K562 (cell line): ENCODE results near the gene ATP5F1C. TPM values are rescaled to one million over a fixed set of nuclear protein-coding genes. Genes with fewer than 3 reads are reported as not detected.

Experiments
- EGR1 ChIP-seq: fragments of 450-650 bp; conservative IDR thresholded peaks from 2 replicates; pipeline ENCODE4 v1.6.1; 2017; ENCODE audit warnings: mild to moderate bottlenecking
- EHMT2 ChIP-seq: fragments of 450-650 bp; IDR thresholded peaks from 2 replicates; pipeline ENCODE4 v1.6.1; 2018; ENCODE audit warnings: antibody characterized with exemption
- GABPB1 ChIP-seq: sonication (generic); formaldehyde crosslinking; IDR thresholded peaks from 2 replicates; pipeline ENCODE4 v1.8.0; 2022; ENCODE audit warnings: mild to moderate bottlenecking, missing genetic modification reagents
- HCFC1 ChIP-seq: IDR thresholded peaks from 2 replicates; pipeline ENCODE4 v1.6.1; 2012; ENCODE audit warnings: low read depth, low read length, improper control_type of control experiment
- HDAC6 ChIP-seq: IDR thresholded peaks from 2 replicates; pipeline ENCODE4 v1.6.1; 2012; ENCODE audit warnings: low read depth, mild to moderate bottlenecking, control low read depth, inconsistent platforms, low read length, moderate library complexity
- HMG20A ChIP-seq: fragments of 450-650 bp; formaldehyde crosslinking; conservative IDR thresholded peaks from 2 replicates; pipeline ENCODE4 v1.4.0; 2020; ENCODE audit warnings: mild to moderate bottlenecking, mixed read lengths
- HMGN3 ChIP-seq: IDR thresholded peaks from 2 replicates; pipeline ENCODE4 v1.6.1; 2011; ENCODE audit warnings: borderline replicate concordance, low read depth, mild to moderate bottlenecking, mixed read lengths, low read length; ENCODE audit not compliant: insufficient read length; ENCODE audit errors: extremely low read depth
- MBD2 ChIP-seq: sonication (generic); IDR thresholded peaks from 2 replicates; pipeline ENCODE4 v1.6.1; 2016; ENCODE audit warnings: low read depth, borderline replicate concordance
- MYNN ChIP-seq, 2 experiments: sonication (generic); formaldehyde crosslinking in 1 of 2; IDR thresholded peaks; 2 replicates each; pipeline versions ENCODE4 v1.5.0 to v1.6.1; 2016 to 2020; ENCODE audit warnings: antibody characterized with exemption in 1 of 2, missing genetic modification reagents in 1 of 2
- PHF8 ChIP-seq: fragments of 200-600 bp; sonication (generic); IDR thresholded peaks from 2 replicates; pipeline ENCODE4 v1.6.1; 2012; ENCODE audit warnings: mixed run types, mild to moderate bottlenecking, inconsistent platforms, low read length, moderate library complexity, borderline replicate concordance
- POLR2A ChIP-seq: fragments of 450-650 bp; conservative IDR thresholded peaks from 2 replicates; pipeline ENCODE4 v1.6.1; 2016
- SP1 ChIP-seq: sonication (generic); formaldehyde crosslinking; IDR thresholded peaks from 2 replicates; pipeline ENCODE4 v1.8.1; 2022; ENCODE audit warnings: mild to moderate bottlenecking, missing genetic modification reagents
- TARDBP ChIP-seq: fragments of 450-650 bp; IDR thresholded peaks from 2 replicates; pipeline ENCODE4 v1.6.1; 2016
- U2AF1 ChIP-seq: fragments of 200-400 bp; formaldehyde crosslinking; optimal IDR thresholded peaks from 2 replicates; pipeline ENCODE3; 2017; ENCODE audit warnings: mild to moderate bottlenecking, low read depth, low read length, moderate library complexity
- ZNF232 ChIP-seq: sonication (generic); formaldehyde crosslinking; IDR thresholded peaks from 2 replicates; pipeline ENCODE4 v1.8.0; 2022; ENCODE audit warnings: mild to moderate bottlenecking, missing genetic modification reagents
- ZNF239 ChIP-seq: fragments of 250-450 bp; sonication (Bioruptor Pico); IDR thresholded peaks from 2 replicates; pipeline ENCODE4 v1.4.0; 2020; ENCODE audit warnings: mild to moderate bottlenecking
- ZNF3 ChIP-seq: fragments of 250-450 bp; sonication (Bioruptor Pico); IDR thresholded peaks from 2 replicates; pipeline ENCODE4 v1.5.0; 2021; ENCODE audit warnings: mild to moderate bottlenecking, moderate library complexity
- ZNF583 ChIP-seq: fragments of 250-450 bp; sonication (Bioruptor Pico); IDR thresholded peaks from 2 replicates; pipeline ENCODE4 v1.4.0; 2020
- polyA plus RNA-seq, 8 experiments: library from polyadenylated mRNA; depleted of rRNA in 4 of 8; stranded (reverse) in 5 of 8; unstranded in 3 of 8; fragments of >200 nt; fragmentation: Nextera tagmentation in 2 of 8; fragmentation: Illumina TruSeq in 1 of 8; extraction: Ambion mirVana in 2 of 8; extraction: Trizol in 1 of 8; gene quantifications; 2 replicates each; pipeline versions ENCODE4 v1.2.1 to v1.2.3, GENCODE V29; 2011 to 2014; ENCODE audit warnings: inconsistent platforms in 1 of 8, missing spikeins in 1 of 8
- total RNA-seq, 7 experiments: library from RNA; depleted of rRNA in 6 of 7; stranded (reverse); fragments of >200 nt in 6 of 7; fragmentation: Illumina TruSeq in 2 of 7; extraction: Trizol in 2 of 7; gene quantifications; 2 replicates each; pipeline versions ENCODE4 v1.2.1 to v1.2.3, GENCODE V29; 2011 to 2021; ENCODE audit warnings: low replicate concordance in 1 of 7
- TF ChIP-seq, protein P1 (sequence below): sonication (generic); formaldehyde crosslinking; IDR thresholded peaks from 2 replicates; pipeline ENCODE4 v1.9.0; 2022; ENCODE audit warnings: mild to moderate bottlenecking, missing genetic modification reagents
- TF ChIP-seq, protein P2 (sequence below): fragments of 450-650 bp; IDR thresholded peaks from 2 replicates; pipeline ENCODE4 v1.6.1; 2017; ENCODE audit warnings: mild to moderate bottlenecking, moderate library complexity
- TF ChIP-seq, protein P3 (sequence below), 2 experiments: fragments of 450-650 bp in 1 of 2; sonication (generic) in 1 of 2; formaldehyde crosslinking; conservative IDR thresholded peaks; 2 replicates each; pipeline versions ENCODE4 v1.4.0 to v1.8.1; 2020 to 2022; ENCODE audit warnings: mild to moderate bottlenecking in 1 of 2, missing genetic modification reagents in 1 of 2
- TF ChIP-seq, protein P4 (sequence below): fragments of 250-450 bp; sonication (Bioruptor Pico); IDR thresholded peaks from 2 replicates; pipeline ENCODE4 v1.8.0; 2021; ENCODE audit warnings: borderline replicate concordance, mild to moderate bottlenecking, moderate library complexity; ENCODE audit not compliant: poor library complexity, severe bottlenecking
- TF ChIP-seq, protein P5 (sequence below): conservative IDR thresholded peaks from 2 replicates; pipeline ENCODE4 v1.6.1; 2011; ENCODE audit warnings: low read depth, mild to moderate bottlenecking, low read length; ENCODE audit not compliant: control insufficient read depth
- TF ChIP-seq, protein P6 (sequence below): sonication (generic); IDR thresholded peaks from 2 replicates; pipeline ENCODE4 v1.6.1; 2016

The ATP5F1C gene
- total and polyA plus RNA-seq, 9 of the 15 experiments (the other 6 are each of a cell fraction or from before 2014, with no cell fraction given): 389 to 1,475 (median 559) TPM

DNA sequence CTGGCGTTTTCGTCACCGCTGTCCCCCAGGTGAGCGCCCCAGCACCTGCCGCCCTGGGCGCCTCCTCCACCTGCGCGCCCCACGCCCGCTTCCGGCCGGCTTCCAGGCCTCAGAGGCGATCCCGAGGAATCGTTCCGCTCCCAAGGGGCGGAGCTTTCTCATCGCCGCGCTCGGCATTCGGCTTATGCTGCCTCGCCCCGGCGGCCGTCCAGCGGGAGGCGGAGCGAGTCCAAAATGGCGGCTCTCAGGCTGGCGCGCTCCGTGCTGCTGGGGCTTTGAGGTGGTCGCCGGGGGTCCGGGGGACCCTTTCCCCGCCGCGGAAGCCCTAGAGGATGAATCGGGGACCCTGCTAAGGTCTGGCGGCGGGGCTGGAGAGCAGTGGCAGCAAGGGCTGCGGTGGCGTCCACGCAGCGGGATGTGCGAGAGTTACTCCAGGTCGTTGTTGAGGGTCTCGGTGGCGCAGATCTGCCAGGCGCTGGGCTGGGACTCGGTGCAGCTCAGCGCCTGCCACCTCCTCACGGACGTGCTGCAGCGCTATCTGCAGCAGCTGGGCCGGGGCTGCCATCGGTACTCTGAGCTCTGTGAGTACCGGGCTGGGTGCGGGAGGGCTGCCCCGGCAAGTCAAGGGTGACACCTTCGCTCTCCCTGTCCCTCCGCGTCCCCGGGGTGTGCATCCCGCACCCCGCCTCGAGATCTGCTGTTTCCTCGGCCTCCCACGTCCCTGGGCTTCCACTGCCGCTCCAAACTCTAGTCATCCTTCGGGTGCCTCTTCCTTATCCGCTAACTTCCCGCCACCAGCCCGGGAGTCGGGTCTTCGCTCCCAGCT is 30.5 kb downstream of the ATP5F1C start, which contains the start of gene TAF3 (continued):
- TF ChIP-seq, protein P1, sequence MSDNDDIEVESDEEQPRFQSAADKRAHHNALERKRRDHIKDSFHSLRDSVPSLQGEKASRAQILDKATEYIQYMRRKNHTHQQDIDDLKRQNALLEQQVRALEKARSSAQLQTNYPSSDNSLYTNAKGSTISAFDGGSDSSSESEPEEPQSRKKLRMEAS (CRISPR knock-in tag): peak; percentile 79
- TF ChIP-seq, protein P2, sequence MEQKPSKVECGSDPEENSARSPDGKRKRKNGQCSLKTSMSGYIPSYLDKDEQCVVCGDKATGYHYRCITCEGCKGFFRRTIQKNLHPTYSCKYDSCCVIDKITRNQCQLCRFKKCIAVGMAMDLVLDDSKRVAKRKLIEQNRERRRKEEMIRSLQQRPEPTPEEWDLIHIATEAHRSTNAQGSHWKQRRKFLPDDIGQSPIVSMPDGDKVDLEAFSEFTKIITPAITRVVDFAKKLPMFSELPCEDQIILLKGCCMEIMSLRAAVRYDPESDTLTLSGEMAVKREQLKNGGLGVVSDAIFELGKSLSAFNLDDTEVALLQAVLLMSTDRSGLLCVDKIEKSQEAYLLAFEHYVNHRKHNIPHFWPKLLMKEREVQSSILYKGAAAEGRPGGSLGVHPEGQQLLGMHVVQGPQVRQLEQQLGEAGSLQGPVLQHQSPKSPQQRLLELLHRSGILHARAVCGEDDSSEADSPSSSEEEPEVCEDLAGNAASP: no peak
- TF ChIP-seq, protein P3, sequence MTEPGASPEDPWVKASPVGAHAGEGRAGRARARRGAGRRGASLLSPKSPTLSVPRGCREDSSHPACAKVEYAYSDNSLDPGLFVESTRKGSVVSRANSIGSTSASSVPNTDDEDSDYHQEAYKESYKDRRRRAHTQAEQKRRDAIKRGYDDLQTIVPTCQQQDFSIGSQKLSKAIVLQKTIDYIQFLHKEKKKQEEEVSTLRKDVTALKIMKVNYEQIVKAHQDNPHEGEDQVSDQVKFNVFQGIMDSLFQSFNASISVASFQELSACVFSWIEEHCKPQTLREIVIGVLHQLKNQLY (CRISPR knock-in tag; conservative IDR thresholded peaks at IDR 0.05): no peak
- TF ChIP-seq GABPB1 (peak; percentile 84), HCFC1 (peak; percentile 79), TARDBP (peak; percentile 56; the same call in 1 of the 2 replicates), ZNF583 (CRISPR knock-in tag) (no peak), EHMT2 (no peak), POLR2A (peak; percentile 93), ZNF232 (CRISPR knock-in tag) (no peak), HMGN3 (peak; percentile 58), HDAC6 (no peak), U2AF1 (peak; percentile 39), MBD2 (0 out of 2 replicates have a peak, but pooled peaks have one; percentile 33), SP1 (peak; percentile 97), MYNN (IDR thresholded peaks at IDR 0.05) (peak; percentile 12; the same call in 1 of the 2 replicates), MYNN (CRISPR knock-in tag; IDR thresholded peaks at IDR 0.05) (no peak), ZNF3 (CRISPR knock-in tag) (no peak), ZNF239 (CRISPR knock-in tag) (no peak), EGR1 (peak; percentile 82), PHF8 (peak; percentile 98; the same call in 1 of the 2 replicates), HMG20A (CRISPR knock-in tag) (no peak)
- TF ChIP-seq, protein P4, sequence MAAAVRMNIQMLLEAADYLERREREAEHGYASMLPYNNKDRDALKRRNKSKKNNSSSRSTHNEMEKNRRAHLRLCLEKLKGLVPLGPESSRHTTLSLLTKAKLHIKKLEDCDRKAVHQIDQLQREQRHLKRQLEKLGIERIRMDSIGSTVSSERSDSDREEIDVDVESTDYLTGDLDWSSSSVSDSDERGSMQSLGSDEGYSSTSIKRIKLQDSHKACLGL (CRISPR knock-in tag): no peak
- TF ChIP-seq, protein P5, sequence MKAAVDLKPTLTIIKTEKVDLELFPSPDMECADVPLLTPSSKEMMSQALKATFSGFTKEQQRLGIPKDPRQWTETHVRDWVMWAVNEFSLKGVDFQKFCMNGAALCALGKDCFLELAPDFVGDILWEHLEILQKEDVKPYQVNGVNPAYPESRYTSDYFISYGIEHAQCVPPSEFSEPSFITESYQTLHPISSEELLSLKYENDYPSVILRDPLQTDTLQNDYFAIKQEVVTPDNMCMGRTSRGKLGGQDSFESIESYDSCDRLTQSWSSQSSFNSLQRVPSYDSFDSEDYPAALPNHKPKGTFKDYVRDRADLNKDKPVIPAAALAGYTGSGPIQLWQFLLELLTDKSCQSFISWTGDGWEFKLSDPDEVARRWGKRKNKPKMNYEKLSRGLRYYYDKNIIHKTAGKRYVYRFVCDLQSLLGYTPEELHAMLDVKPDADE: peak; percentile 70; the same call in 1 of the 2 replicates
- TF ChIP-seq, protein P6, sequence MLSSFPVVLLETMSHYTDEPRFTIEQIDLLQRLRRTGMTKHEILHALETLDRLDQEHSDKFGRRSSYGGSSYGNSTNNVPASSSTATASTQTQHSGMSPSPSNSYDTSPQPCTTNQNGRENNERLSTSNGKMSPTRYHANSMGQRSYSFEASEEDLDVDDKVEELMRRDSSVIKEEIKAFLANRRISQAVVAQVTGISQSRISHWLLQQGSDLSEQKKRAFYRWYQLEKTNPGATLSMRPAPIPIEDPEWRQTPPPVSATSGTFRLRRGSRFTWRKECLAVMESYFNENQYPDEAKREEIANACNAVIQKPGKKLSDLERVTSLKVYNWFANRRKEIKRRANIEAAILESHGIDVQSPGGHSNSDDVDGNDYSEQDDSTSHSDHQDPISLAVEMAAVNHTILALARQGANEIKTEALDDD: no peak
